Measurements from ENCODE around the gene TXNDC17. TPM values are rescaled to one million over a fixed set of nuclear protein-coding genes. Genes with fewer than 3 reads are reported as not detected.

TXNDC17 gene
- polyA plus RNA-seq, 1 experiment: 213 TPM

- no peak for DNase-seq (ENCODE audit: low read depth)
- Histone ChIP-seq H3K4me3 (ENCODE audit: low read depth, low read length) (peak overlapping the region; percentile 84), H3K27me3 (ENCODE audit: control insufficient read depth, insufficient read depth, low read length) (no peaks in the 10 kb centered on the region), H3K36me3 (ENCODE audit: control insufficient read depth, insufficient read depth, low read length) (peaks cover 2% of the 10 kb centered on the region)
- CTCF ChIA-PET: interaction anchor here (0.7 to 2.7 kb wide), 4 partner anchors 11 to 166 kb away, joined by 3 to 17 read pairs (median 4); no protein-coding TSS in a partner anchor
- POLR2A ChIA-PET: no interaction called here
- TF ChIP-seq CTCF (IDR thresholded peaks at IDR 0.05; ENCODE audit: insufficient read depth, low read depth, low read length): no peak
These were observed 1.8 kb upstream of the TXNDC17 start for GRCh38 chr17:6639014-6639585.

DNA sequence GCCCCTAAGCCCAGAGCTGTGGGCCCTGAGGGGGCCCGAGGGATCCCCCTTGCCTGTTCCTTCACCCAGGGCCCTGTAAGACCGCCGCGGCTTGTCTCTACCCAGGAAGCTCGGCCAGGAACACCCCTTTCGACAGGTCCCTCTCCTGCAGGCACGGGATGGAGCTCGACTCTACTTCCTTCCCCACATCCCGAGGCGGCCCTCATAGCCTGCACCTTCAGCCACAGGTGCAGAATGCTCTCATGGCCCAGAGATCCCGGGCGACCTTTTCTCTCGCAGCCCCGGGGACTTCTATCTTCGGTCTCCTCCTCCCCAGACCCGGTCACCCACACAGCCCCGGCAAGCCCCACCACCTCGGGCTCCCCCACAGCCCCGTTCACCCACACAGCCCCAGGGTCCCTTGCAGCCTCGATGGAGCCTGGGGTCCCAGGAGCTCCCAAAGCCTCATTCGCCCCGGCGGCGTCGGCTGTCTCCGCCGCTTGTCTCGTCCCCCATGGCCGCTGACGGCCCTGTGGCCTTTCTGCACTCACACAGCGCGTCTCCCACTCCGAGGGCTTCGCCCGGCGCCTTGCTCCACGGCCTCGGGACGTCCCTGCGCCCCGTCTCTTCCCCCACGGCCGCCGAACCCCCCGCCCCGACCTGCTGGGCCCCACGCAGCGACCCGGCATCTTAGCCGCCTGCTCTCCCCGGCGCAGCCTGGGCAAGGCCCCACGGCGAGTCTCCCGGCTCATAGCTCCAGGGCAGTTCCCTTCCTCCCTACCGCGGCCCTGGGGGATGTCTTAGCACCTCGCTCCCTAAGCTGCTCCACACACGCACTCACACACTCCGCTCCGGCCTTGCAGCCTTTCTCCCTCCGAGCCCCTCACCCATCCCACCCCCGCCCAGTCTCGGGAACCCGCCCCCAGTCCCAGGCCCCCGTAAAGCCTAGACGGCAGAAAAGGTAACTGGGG, 999 bp upstream of the TXNDC17 start:
- peak overlapping the region; percentile 84 for H3K4me3 ChIP-seq (ENCODE audit: low read depth, low read length)
- no peak for TF ChIP-seq CTCF (IDR thresholded peaks at IDR 0.05; ENCODE audit: insufficient read depth, low read depth, low read length)
- no peak for DNase-seq (ENCODE audit: low read depth)
- CTCF ChIA-PET: interaction anchor here (1.2 to 2.7 kb wide), 3 partner anchors 12 to 167 kb away, joined by 3 to 17 read pairs (median 4); no protein-coding TSS in a partner anchor
- H3K27me3 ChIP-seq (ENCODE audit: control insufficient read depth, insufficient read depth, low read length): no peaks in the 10 kb centered on the region
- POLR2A ChIA-PET: interaction anchor here (0.6 kb wide), 1 partner anchor 1909 kb away, joined by 4 read pairs; no protein-coding TSS in a partner anchor
- peaks cover 2% of the 10 kb centered on the region for H3K36me3 ChIP-seq (ENCODE audit: control insufficient read depth, insufficient read depth, low read length)

GRCh38 chr17:6641247-6641863, 495 bp downstream of the TXNDC17 start:
- POLR2A ChIA-PET: no interaction called here
- DNase-seq (ENCODE audit: low read depth): no peak

GRCh38 chr17:6642592-6642991, 1.7 kb downstream of the TXNDC17 start:
- Histone ChIP-seq H3K27me3 (ENCODE audit: control insufficient read depth, insufficient read depth, low read length) (no peaks in the 10 kb centered on the region), H3K36me3 (ENCODE audit: control insufficient read depth, insufficient read depth, low read length) (peaks cover 5% of the 10 kb centered on the region), H3K4me3 (ENCODE audit: low read depth, low read length) (no peak overlapping the region)
- CTCF ChIA-PET: interaction anchor here (1.1 to 1.7 kb wide), 3 partner anchors 8 to 170 kb away, joined by 3 read pairs; no protein-coding TSS in a partner anchor
- no peak for TF ChIP-seq CTCF (IDR thresholded peaks at IDR 0.05; ENCODE audit: insufficient read depth, low read depth, low read length)
- POLR2A ChIA-PET: interaction anchor here (0.5 kb wide), 1 partner anchor 195 kb away, joined by 5 read pairs; no protein-coding TSS in a partner anchor
- DNase-seq (ENCODE audit: low read depth): no peak

More at GRCh38 chr17:6641247-6641863, 495 bp downstream of the TXNDC17 start:
- Histone ChIP-seq H3K4me3 (ENCODE audit: low read depth, low read length) (peak overlapping the region; percentile 84), H3K36me3 (ENCODE audit: control insufficient read depth, insufficient read depth, low read length) (peaks cover 2% of the 10 kb centered on the region), H3K27me3 (ENCODE audit: control insufficient read depth, insufficient read depth, low read length) (no peaks in the 10 kb centered on the region)
- CTCF ChIA-PET: interaction anchor here (1.0 to 1.1 kb wide), 3 partner anchors 9 to 278 kb away, joined by 3 to 4 read pairs (median 3); no protein-coding TSS in a partner anchor
- no peak for TF ChIP-seq CTCF (IDR thresholded peaks at IDR 0.05; ENCODE audit: insufficient read depth, low read depth, low read length)
